CD4-positive, alpha-beta T cell (primary cell): ENCODE measurements around the gene CTDSPL2. TPM values are rescaled to one million over a fixed set of nuclear protein-coding genes. Genes with fewer than 3 reads are reported as not detected.

Source experiments
- ATAC-seq: fragments of 200-7000 bp; cut with Tn5 transposase; one replicate; pipeline ENCODE4 v1.10.0; 2022; ENCODE audit warnings: mild to moderate bottlenecking; ENCODE audit not compliant: poor library complexity
- CTCF ChIA-PET: fragments of 350-600 bp; sonication (Branson Sonifier 250); formaldehyde crosslinking; loops from one replicate; lab custom pipeline; 2021; ENCODE audit warnings: antibody characterized with exemption, inconsistent platforms; lab: Charles Lee
- POLR2A ChIA-PET: fragments of 350-600 bp; sonication (Branson Sonifier 250); formaldehyde crosslinking; loops from one replicate; lab custom pipeline; 2021; ENCODE audit warnings: antibody characterized with exemption, inconsistent platforms; lab: Charles Lee
- DNase-seq, 14 experiments: peaks; one replicate each; pipeline ENCODE4 v3.0.0-alpha.2; 2013 to 2020; ENCODE audit warnings: mixed read lengths in 2 of 14
- H3K27ac ChIP-seq, 2 donors: one replicate each; pipeline versions ENCODE4 v1.5.1 to v1.7.0; 2013; ENCODE audit warnings: low read length in 2 of 2, low read depth in 1 of 2, mild to moderate bottlenecking in 1 of 2
- H3K27me3 ChIP-seq, 2 experiments: 1 replicate in 1 of 2; 2 replicates in 1 of 2; pipeline versions ENCODE4 v1.6.1 to v1.7.0; 2013; ENCODE audit warnings: low read length in 2 of 2, control low read depth in 1 of 2, mild to moderate bottlenecking in 1 of 2, moderate library complexity in 1 of 2; ENCODE audit not compliant: insufficient read depth in 2 of 2, control insufficient read depth in 1 of 2
- H3K36me3 ChIP-seq: one replicate; pipeline ENCODE4 v1.6.1; 2013; ENCODE audit warnings: low read length, control low read depth; ENCODE audit not compliant: insufficient read depth
- H3K4me1 ChIP-seq: one replicate; pipeline ENCODE4 v1.6.1; 2013; ENCODE audit warnings: low read length, control low read depth; ENCODE audit not compliant: insufficient read depth
- H3K4me3 ChIP-seq: one replicate; pipeline ENCODE4 v1.5.1; 2013; ENCODE audit warnings: mild to moderate bottlenecking, low read length, moderate library complexity
- H3K9me3 ChIP-seq, 2 experiments: 1 replicate in 1 of 2; 2 replicates in 1 of 2; pipeline versions ENCODE4 v1.6.1 to v1.7.0; 2013; ENCODE audit warnings: low read length in 2 of 2, mild to moderate bottlenecking in 2 of 2, control low read depth in 1 of 2, moderate library complexity in 1 of 2; ENCODE audit not compliant: control insufficient read depth in 1 of 2, insufficient read depth in 1 of 2
- H3K27ac Mint-ChIP-seq: one replicate; pipeline ENCODE4 v1.8.0; 2020; ENCODE audit warnings: mixed read lengths
- H3K27me3 Mint-ChIP-seq: one replicate; pipeline ENCODE4 v1.8.0; 2021; ENCODE audit warnings: mixed read lengths
- H3K36me3 Mint-ChIP-seq: one replicate; pipeline ENCODE4 v1.8.0; 2021; ENCODE audit warnings: low read depth, mixed read lengths
- H3K4me1 Mint-ChIP-seq: one replicate; pipeline ENCODE4 v1.8.0; 2021; ENCODE audit warnings: low read depth, mixed read lengths
- H3K4me3 Mint-ChIP-seq: one replicate; pipeline ENCODE4 v1.8.0; 2020; ENCODE audit warnings: mild to moderate bottlenecking, mixed read lengths
- H3K9me3 Mint-ChIP-seq: one replicate; pipeline ENCODE4 v1.8.0; 2020; ENCODE audit warnings: mixed read lengths
- intact Hi-C, 2 experiments: fragments of 100-400 bp; cut with DNase I in 1 of 2; cut with micrococcal nuclease in 1 of 2; formaldehyde crosslinking; loops; one replicate each; pipeline versions ENCODE4 v1.15.1 to v1.9.0; 2023 to 2025; cut with DNase I, micrococcal nuclease
- total RNA-seq, 174 experiments: library from RNA in 2 of 174; stranded (reverse) in 2 of 174; gene quantifications; one replicate each; pipeline ENCODE4 v1.2.3 and lab custom pipeline; 2021 to 2026
- TF ChIP-seq, protein P1 (sequence below): fragments of 200-600 bp; IDR thresholded peaks from one replicate; pipeline ENCODE4 v1.8.0; 2022; ENCODE audit warnings: antibody characterized with exemption, mild to moderate bottlenecking

CTDSPL2 gene
- total RNA-seq, 2 experiments from 2014 or later: 106 to 113 TPM

- no peaks in the 10 kb centered on the region for H3K27me3 Mint-ChIP-seq
- intact Hi-C loops: no loop called here
- H3K36me3 Mint-ChIP-seq: peaks cover 4% of the 10 kb centered on the region
- ATAC-seq (no peak), DNase-seq (no peak)
- Histone ChIP-seq H3K27ac (no peak overlapping the region), H3K9me3 (no peaks in the 10 kb centered on the region), H3K4me3 (no peak overlapping the region), H3K27me3 (no peaks in the 10 kb centered on the region), H3K4me1 (no peaks in the 10 kb centered on the region), H3K36me3 (no peaks in the 10 kb centered on the region)
- H3K4me3 Mint-ChIP-seq: no peak overlapping the region
- no peaks in the 10 kb centered on the region for H3K4me1 Mint-ChIP-seq
- peaks cover 2% of the 10 kb centered on the region for H3K9me3 Mint-ChIP-seq
- H3K27ac Mint-ChIP-seq: no peak overlapping the region
- TF ChIP-seq, protein P1, sequence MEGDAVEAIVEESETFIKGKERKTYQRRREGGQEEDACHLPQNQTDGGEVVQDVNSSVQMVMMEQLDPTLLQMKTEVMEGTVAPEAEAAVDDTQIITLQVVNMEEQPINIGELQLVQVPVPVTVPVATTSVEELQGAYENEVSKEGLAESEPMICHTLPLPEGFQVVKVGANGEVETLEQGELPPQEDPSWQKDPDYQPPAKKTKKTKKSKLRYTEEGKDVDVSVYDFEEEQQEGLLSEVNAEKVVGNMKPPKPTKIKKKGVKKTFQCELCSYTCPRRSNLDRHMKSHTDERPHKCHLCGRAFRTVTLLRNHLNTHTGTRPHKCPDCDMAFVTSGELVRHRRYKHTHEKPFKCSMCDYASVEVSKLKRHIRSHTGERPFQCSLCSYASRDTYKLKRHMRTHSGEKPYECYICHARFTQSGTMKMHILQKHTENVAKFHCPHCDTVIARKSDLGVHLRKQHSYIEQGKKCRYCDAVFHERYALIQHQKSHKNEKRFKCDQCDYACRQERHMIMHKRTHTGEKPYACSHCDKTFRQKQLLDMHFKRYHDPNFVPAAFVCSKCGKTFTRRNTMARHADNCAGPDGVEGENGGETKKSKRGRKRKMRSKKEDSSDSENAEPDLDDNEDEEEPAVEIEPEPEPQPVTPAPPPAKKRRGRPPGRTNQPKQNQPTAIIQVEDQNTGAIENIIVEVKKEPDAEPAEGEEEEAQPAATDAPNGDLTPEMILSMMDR: no peak
- ChIA-PET CTCF (interaction anchor here (0.8 kb wide), 1 partner anchor 30 kb away, joined by 3 read pairs; no protein-coding TSS in a partner anchor), POLR2A (interaction anchor here (1.9 kb wide), 1 partner anchor 13 kb away, joined by 6 read pairs; the partner anchor contains the start of gene CTDSPL2)
Observed at GRCh38 chr15:44414001-44414400, 13.4 kb upstream of the CTDSPL2 start.

DNA sequence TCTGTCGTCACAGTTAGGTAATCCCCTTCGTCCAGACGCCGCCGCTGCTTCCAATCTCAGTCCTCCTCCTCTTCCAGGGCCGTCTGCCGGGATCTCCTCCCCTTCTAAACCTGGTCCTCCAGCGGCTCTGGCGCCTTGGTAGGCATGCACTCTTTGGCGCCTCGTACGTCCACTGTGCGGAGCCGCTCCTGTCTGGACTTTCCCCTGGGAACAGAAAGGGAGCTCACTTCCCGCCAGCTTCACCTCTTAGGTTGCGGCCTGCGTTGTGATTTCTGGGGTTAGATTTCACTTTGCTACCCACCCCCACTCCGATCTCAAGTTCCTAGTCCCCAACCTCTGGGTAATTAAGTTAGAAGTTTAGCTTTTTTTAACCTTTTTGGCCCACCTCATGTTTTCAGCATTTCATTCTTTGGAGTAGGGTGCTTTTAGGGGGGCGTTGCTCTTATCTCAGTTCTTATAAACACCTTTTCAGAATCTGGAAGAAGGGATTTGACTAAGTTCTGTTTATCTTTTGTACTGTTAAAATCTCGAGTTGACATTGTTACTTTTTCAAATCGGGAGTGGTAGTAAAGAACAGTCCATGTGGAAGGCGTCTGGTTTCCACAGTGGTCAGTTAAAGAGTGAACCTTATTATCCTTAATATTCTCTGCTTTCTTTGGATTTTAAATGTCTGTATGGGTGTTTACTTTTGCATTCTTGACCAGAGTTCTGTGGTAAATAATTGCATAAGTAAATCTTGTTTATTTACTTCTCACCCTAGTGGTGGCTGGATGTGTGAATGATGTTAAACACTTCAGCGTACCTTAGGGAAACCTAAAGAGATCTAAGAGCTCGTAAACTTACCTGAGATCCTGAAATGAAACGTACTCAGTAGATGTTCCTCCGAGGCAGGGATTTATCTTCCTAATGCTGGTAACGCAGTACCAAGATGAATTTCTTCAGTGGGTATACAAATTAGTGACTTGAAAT is 611 bp downstream of the CTDSPL2 start:
- POLR2A ChIA-PET: interaction anchor here (0.7 to 4.4 kb wide), 20 partner anchors 8 to 974 kb away, joined by 3 to 78 read pairs (median 4); partner anchors contain the start of genes B2M, EIF3J, FRMD5 and GOLM2
- H3K4me1 Mint-ChIP-seq: peaks cover 63% of the 10 kb centered on the region

More for the DNA sequence above, 611 bp downstream of the CTDSPL2 start:
- H3K4me3 Mint-ChIP-seq: peak overlapping the region; percentile 99
- H3K36me3 ChIP-seq: peaks cover 5% of the 10 kb centered on the region
- H3K27me3 ChIP-seq: no peaks in the 10 kb centered on the region
- peaks cover 24% of the 10 kb centered on the region for H3K4me1 ChIP-seq
- CTCF ChIA-PET: interaction anchor here (1.1 to 4.3 kb wide), 7 partner anchors 12 to 236 kb away, joined by 3 to 16 read pairs (median 4); partner anchors contain the start of genes GOLM2 and SPG11
- peaks cover 36% of the 10 kb centered on the region for H3K36me3 Mint-ChIP-seq
- DNase-seq (peak in 4 of 14 experiments; percentile 25 to 50 (median 38)), ATAC-seq (peak; percentile 4)
- TF ChIP-seq, protein P1: peak; percentile 25
- H3K4me3 ChIP-seq: peak overlapping the region; percentile 72
- H3K27me3 Mint-ChIP-seq: no peaks in the 10 kb centered on the region
- peak overlapping the region; percentile 99 for H3K27ac Mint-ChIP-seq
- H3K27ac ChIP-seq: peak overlapping the region; percentile 97 to 98
- H3K9me3 Mint-ChIP-seq: no peaks in the 10 kb centered on the region
- intact Hi-C loops: loop anchor here (1.0 to 10.0 kb wide), 9 partner anchors 39 to 974 kb away; partner anchors contain the start of genes EIF3J (in 1 of the 2), FRMD5 (in 1 of the 2), GOLM2 (in 1 of the 2) and MFAP1 (in 1 of the 2)
- H3K9me3 ChIP-seq: no peaks in the 10 kb centered on the region
